ENCODE results near the gene TMEM168. TPM values are rescaled to one million over a fixed set of nuclear protein-coding genes. Genes with fewer than 3 reads are reported as not detected.

TMEM168 gene
- total and polyA plus RNA-seq, 2 of the 13 experiments (the other 11 are each of a cell fraction or from before 2014, with no cell fraction given), result 8.7 to 15.7 TPM

GRCh38 chr7:112771166-112771565 is 19.0 kb downstream of the TMEM168 start:
- H4K20me1 ChIP-seq (ENCODE audit: insufficient read depth, low read length), result no peaks in the 10 kb centered on the region
- H3K4me1 ChIP-seq (ENCODE audit: insufficient read depth, low read length), result no peaks in the 10 kb centered on the region
- no peak for TF ChIP-seq ZNF724P (CRISPR knock-in tag; IDR thresholded peaks at IDR 0.05; ENCODE audit: borderline replicate concordance)
- TF ChIP-seq DPF2 (CRISPR knock-in tag; IDR thresholded peaks at IDR 0.05; ENCODE audit: borderline replicate concordance, low read depth), result no peak
- no peak for TF ChIP-seq ZNF549 (CRISPR knock-in tag; IDR thresholded peaks at IDR 0.05)
- TF ChIP-seq JUN (CRISPR knock-in tag; IDR thresholded peaks at IDR 0.05), result no peak
- TF ChIP-seq MED1 (CRISPR knock-in tag; IDR thresholded peaks at IDR 0.05), result no peak
- TF ChIP-seq ELF1 (CRISPR knock-in tag; IDR thresholded peaks at IDR 0.05), result no peak
- no peak for TF ChIP-seq ZNF800 (CRISPR knock-in tag; IDR thresholded peaks at IDR 0.05)
- no peak for TF ChIP-seq E2F2 (CRISPR knock-in tag; IDR thresholded peaks at IDR 0.05; ENCODE audit: borderline replicate concordance)
- no peak for TF ChIP-seq ZNF432 (CRISPR knock-in tag; IDR thresholded peaks at IDR 0.05; ENCODE audit: borderline replicate concordance)
- no peak for TF ChIP-seq ZNF546 (CRISPR knock-in tag; conservative IDR thresholded peaks at IDR 0.05)
- TF ChIP-seq ZNF570 (CRISPR knock-in tag; IDR thresholded peaks at IDR 0.05; ENCODE audit: borderline replicate concordance), result no peak
- TF ChIP-seq ZNF512 (CRISPR knock-in tag; IDR thresholded peaks at IDR 0.05), result no peak
- no peak overlapping the region for H3K27ac ChIP-seq (ENCODE audit: extremely low read length, insufficient read depth, low read length)
- POLR2A ChIA-PET, result no interaction called here
- H2AFZ ChIP-seq (ENCODE audit: low read length), result no peak overlapping the region
- BruUV-seq (replicated peaks), result no TSS peak
- WGBS (ENCODE audit: low lambda C conversion rate), result 46% methylated on average over 1 of the region's 1 CpG
- no peaks in the 10 kb centered on the region for H3K36me3 ChIP-seq (replicated peaks in 1 of 2; ENCODE audit: control insufficient read depth in 1 of 2, insufficient read depth in 2 of 2, low read length in 2 of 2)
- ATAC-seq (no peak), DNase-seq (ENCODE audit: low spot score) (no peak), FAIRE-seq (no peak)
- no peaks in the 10 kb centered on the region for H3K27me3 ChIP-seq (ENCODE audit: control insufficient read depth in 1 of 2, insufficient read depth in 2 of 2, low read length in 2 of 2)
- no peaks in the 10 kb centered on the region for H3K9me3 ChIP-seq (ENCODE audit: low read length)
- in situ Hi-C loops (cut with HindIII; ENCODE audit: extremely low pct_ligation_motif_present, low pct_unique_long_range_greater_than_20kb), result no loop called here
- CTCF ChIA-PET (ENCODE audit: low intra/inter-chr PET ratio, low total read pairs), result no interaction called here
- no peak overlapping the region for H3K4me3 ChIP-seq (replicated peaks in 1 of 3; ENCODE audit: insufficient read depth in 1 of 3, low read depth in 2 of 3, low read length in 3 of 3)
- H3K79me2 ChIP-seq (ENCODE audit: insufficient read depth, low read length), result no peaks in the 10 kb centered on the region
- no peak overlapping the region for H3K4me2 ChIP-seq (ENCODE audit: low read depth, low read length)
- no peak overlapping the region for H3K9ac ChIP-seq (ENCODE audit: insufficient read depth, low read depth, low read length)
- intact Hi-C loops (cut with micrococcal nuclease; ENCODE audit: unreplicated experiment), result no loop called here
